Right cardiac atrium (tissue), 5 donors: ENCODE measurements around the gene GPHA2. TPM values are rescaled to one million over a fixed set of nuclear protein-coding genes. Genes with fewer than 3 reads are reported as not detected.
A peak's percentile ranks its signal among the peaks of the same experiment; 100 is the strongest.

ENCODE experiments used
- ATAC-seq, 2 donors: fragments of 200-7000 bp; cut with Tn5 transposase; one replicate each; pipeline versions ENCODE4 v1.8.0 to v1.9.1; 2020; ENCODE audit warnings: moderate library complexity in 2 of 2, mild to moderate bottlenecking in 1 of 2
- DNase-seq, 3 donors: peaks; one replicate each; pipeline ENCODE4 v3.0.0-alpha.2; 2020
- H3K27ac ChIP-seq: one replicate; pipeline ENCODE4 v1.5.1; 2013; ENCODE audit warnings: mild to moderate bottlenecking, low read length, control low read depth, moderate library complexity
- H3K27me3 ChIP-seq: one replicate; pipeline ENCODE4 v1.6.1; 2013; ENCODE audit not compliant: control insufficient read depth, insufficient read depth
- H3K4me1 ChIP-seq: one replicate; pipeline ENCODE4 v1.6.1; 2013; ENCODE audit warnings: low read length; ENCODE audit not compliant: control insufficient read depth, insufficient read depth
- H3K4me3 ChIP-seq: one replicate; pipeline ENCODE4 v1.5.1; 2013; ENCODE audit warnings: low read length, control low read depth
- H3K9me3 ChIP-seq: one replicate; pipeline ENCODE4 v1.6.1; 2013; ENCODE audit warnings: low read length; ENCODE audit not compliant: control insufficient read depth
- WGBS: extraction: QIAGEN DNeasy Blood & Tissue Kit; methylation state at CpG from one replicate; pipeline ENCODE4 v1.1.7; 2013; 5-methylcytosine and 5-hydroxymethylcytosine counted together
- intact Hi-C, 4 donors: fragments of 100-400 bp; cut with DNase I; formaldehyde crosslinking; loops; one replicate each; pipeline versions ENCODE4 v1.11.0 to v1.14.0; 2022 to 2023
- polyA plus RNA-seq: library from polyadenylated mRNA; stranded (reverse); fragments of 200-250 nt; gene quantifications from one replicate; pipeline ENCODE4 v1.2.3, GENCODE V29; 2013
- total RNA-seq, 4 donors: library from RNA; stranded (reverse); fragmentation: NEBNext Ultra II Directional; extraction: Animal tissue kit (Norgen Biotek cat#: 25700); gene quantifications; one replicate each; pipeline ENCODE4 v1.2.1, GENCODE V29; 2021
- donor health status: healthy with polysubstance abuse.
- donor health status: DM: no; HTN: yes; CAD: no.
- donor health status: DM: no; HTN: no; CAD: no.
- donor health status: DM: no; HTN: yes; CAD: no; lungs with severe emphysema.
- donor health status: DM: yes; HTN: yes; CAD: no.

The GPHA2 gene
- total and polyA plus RNA-seq, 5 donors: not detected

DNA sequence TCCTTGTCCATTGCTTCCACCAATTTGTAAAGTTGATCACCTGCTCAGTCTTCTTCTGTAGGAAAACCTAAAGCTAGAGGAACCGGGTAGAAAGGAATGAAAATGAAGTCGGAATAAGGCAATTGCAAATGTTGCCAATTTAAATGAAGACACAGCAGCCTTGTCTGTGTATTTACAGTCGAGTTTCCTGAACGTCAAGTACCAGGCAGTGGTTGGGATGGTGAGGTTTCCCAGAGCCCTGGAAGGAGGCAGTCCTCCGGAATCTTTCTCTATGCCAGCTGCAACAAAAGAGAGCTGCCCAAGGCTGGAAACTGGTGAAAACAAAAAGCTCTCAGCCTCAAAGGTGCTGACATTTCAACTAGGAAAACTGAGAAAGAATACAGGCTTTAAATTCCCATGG is 18.5 kb upstream of the GPHA2 start:
- Histone ChIP-seq H3K9me3 (no peaks in the 10 kb centered on the region), H3K4me3 (no peak overlapping the region), H3K27ac (no peak overlapping the region), H3K4me1 (no peaks in the 10 kb centered on the region), H3K27me3 (no peaks in the 10 kb centered on the region)
- ATAC-seq (no peak), DNase-seq (no peak)
- intact Hi-C loops: no loop called here
- WGBS: 47% methylated on average over 5 of the region's 5 CpGs

DNA sequence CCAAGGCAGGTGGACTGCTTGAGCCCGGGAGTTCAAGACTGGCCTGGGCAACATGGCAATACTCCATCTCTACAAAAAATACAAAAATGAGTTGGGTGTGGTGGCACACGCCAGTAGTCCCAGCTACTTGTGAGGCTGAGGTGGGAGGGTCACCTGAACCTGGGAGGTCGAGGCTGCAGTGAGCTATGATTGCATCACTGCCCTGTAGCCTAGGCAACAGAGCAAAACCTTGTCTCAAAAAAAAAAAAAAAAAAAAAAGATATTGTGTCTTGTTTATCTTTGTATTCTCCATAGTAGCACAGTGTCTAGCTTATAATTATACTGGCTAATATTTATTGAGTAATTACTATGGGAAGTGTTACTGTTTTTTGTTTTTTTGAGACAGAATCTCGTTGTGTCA is 15.8 kb upstream of the GPHA2 start:
- intact Hi-C loops: no loop called here
- H3K27me3 ChIP-seq: no peaks in the 10 kb centered on the region
- DNase-seq: no peak
- H3K4me3 ChIP-seq: no peak overlapping the region
- no peaks in the 10 kb centered on the region for H3K9me3 ChIP-seq
- no peak for ATAC-seq
- WGBS: 75% methylated on average over 4 of the region's 4 CpGs
- no peak overlapping the region for H3K27ac ChIP-seq
- H3K4me1 ChIP-seq: no peaks in the 10 kb centered on the region

DNA sequence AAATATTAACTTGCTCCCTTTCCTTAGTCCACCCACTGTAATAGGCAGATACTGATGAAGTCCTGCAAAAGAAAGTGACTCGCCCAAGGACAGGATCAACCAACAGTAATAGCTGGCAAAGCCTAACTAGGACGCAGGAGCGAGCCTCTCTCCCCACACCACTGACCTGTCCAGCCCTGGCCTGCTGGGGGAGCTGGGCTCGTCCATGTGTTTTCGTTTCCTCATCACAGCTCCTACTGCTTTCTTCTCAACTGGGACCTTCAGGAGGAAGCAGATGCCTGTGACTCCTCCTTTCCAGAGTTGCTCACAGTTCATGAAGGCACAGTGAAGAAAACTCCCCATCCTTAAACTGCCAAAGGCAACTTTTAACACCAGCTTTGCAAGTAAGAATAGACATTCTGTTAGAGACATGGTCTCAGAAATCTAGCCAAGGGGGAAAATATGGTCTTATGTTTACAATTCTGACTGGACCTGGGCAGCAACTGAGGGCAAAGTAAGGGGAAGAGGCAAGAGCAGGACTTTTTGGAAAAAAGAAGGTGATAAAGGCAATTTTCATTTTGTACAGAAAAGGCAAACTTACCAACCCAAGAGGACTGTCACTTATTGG is 11.6 kb upstream of the GPHA2 start:
- Histone ChIP-seq H3K27ac (no peak overlapping the region), H3K9me3 (no peaks in the 10 kb centered on the region), H3K4me3 (no peak overlapping the region), H3K27me3 (no peaks in the 10 kb centered on the region), H3K4me1 (no peaks in the 10 kb centered on the region)
- intact Hi-C loops: no loop called here
- DNase-seq: no peak
- ATAC-seq: peak; percentile 51 to 86
- WGBS: 40% methylated on average over 5 of the region's 5 CpGs

DNA sequence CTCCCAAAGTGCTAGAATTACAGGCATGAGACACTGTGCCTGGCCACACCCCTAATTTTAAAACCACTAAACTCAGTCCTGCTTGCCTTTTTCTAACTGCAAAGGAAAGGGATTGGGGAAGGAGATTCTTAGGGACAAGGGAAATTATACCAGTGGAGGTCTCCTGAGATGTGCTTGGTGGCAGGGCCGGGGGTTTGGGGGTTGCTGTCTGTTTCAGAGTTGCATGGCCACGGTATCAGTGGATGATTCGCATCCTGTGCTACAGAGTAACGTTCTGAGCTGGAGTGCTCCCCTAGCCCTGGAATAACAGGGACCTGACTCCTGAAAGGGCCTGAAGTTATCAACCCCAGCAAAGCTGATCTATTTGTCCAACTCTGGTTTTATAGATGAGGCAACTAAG is 846 bp upstream of the GPHA2 start:
- intact Hi-C loops: no loop called here
- Histone ChIP-seq H3K4me1 (no peaks in the 10 kb centered on the region), H3K27ac (no peak overlapping the region)

DNA sequence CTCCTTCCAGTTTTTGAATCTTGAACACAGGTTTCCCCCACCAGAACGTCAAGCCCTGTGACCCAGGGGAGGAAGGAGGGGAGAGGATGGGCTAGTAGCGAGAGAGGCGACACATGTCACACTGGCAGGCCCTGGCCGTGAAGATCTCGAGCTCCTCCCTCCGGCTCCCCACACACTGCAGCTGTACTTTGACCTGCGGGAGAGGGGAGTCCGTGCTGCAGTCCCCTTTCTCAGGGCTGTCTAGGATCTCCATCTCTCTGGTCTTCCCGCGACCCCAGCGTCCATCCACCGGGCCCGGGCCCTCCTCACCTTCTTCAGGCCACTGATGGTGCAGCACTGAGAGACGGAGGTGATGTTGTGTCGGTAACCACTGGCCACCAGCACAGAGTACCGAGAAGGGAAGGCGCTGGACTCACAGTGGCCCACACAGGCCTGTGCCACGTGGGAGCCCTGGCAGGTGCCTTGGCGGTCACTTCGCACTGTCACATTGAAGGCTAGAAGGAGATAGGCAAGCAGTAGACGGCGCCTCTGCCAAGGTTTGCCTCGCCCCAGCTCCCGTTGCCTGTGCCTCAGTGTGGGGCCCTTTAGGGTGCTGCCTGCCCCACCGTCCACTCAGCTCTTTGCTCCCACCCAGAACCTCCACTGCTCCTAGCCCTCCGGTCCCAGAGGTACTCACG is 873 bp downstream of the GPHA2 start:
- no peak for DNase-seq
- Histone ChIP-seq H3K4me3 (no peak overlapping the region), H3K9me3 (no peaks in the 10 kb centered on the region), H3K27ac (no peak overlapping the region), H3K4me1 (no peaks in the 10 kb centered on the region), H3K27me3 (no peaks in the 10 kb centered on the region)
- ATAC-seq: peak; percentile 17 to 27
- intact Hi-C loops: no loop called here
- WGBS: 78% methylated on average over 27 of the region's 27 CpGs

More for the DNA sequence above, 846 bp upstream of the GPHA2 start:
- 64% methylated on average over 4 of the region's 4 CpGs for WGBS
- ATAC-seq (no peak), DNase-seq (no peak)
- no peak overlapping the region for H3K4me3 ChIP-seq
- H3K27me3 ChIP-seq: no peaks in the 10 kb centered on the region
- H3K9me3 ChIP-seq: no peaks in the 10 kb centered on the region

DNA sequence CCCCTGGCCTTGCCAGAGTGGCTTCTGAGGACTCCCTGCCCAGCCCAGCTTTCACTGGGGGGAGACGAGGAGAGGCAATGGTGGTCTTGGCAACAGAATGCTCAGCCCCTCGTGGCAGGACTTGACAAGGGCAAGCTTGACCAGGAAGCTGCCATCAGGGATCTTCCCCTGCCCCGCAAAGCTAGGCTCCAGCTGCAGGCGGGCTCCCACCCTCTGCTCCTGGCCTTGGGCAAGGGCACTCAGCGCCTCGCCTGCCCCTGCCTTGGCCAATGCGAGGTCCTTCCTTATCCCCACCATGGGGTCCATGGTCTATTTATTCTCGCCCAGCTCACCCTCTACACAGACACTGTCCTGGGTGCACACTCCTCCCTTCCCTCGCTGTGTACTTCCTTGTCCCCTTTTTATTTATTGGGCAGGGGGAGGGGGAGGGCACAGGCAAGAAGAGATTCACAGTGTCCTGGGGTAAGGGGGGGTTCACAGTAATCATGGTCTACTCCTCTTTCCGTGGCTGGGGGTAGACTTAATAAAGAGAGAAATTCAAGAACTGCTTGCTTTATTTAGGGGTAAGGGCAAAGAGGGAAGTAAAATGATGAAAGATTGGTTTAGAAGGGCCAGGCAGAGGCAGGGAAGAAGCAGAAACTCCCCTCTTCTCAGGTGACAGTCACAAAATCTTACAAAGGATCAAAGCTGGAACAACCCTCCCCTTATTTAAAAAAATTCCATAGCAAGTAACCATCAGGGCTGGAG is 1.6 kb downstream of the GPHA2 start:
- Histone ChIP-seq H3K4me3 (no peak overlapping the region), H3K9me3 (no peaks in the 10 kb centered on the region), H3K4me1 (no peaks in the 10 kb centered on the region), H3K27me3 (no peaks in the 10 kb centered on the region), H3K27ac (no peak overlapping the region)
- intact Hi-C loops: no loop called here
- ATAC-seq (peak in 1 of 2 donors; percentile 10), DNase-seq (no peak)
- WGBS: 87% methylated on average over 10 of the region's 10 CpGs

DNA sequence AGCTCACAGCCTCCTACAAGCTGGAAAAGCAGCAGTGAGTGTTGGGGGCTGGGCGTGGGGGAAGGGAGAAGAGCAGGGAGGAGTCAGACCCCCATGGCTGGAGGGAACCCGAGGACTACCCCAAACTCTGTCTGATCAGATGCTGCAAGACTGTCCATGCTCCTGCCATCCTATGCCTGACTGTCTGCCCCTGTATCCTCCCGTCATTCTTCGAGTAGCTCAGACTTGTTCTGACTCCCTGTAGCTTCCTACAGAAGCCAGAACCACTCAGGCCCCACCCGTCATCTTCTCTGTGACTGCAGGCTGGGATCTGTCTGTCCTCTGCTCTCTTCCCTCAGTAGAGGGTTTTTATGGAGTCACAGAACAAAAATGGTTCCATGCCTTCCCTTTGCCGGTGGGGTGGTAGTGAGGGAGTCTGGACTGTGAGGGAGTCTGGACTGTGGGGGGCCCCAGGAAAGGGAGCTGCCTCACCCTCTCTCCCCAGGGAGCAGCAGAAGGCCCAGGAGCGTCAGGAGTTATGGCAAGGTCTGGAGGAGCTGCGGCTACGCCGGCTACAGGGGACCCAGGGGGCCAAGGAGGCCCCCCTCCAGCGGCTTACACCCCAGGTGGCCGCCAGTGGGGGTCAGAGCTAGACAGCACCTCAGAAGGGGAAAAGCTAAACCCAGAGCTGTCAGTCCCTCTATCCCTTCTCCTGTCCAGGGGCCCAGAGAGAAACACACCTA is 2.3 kb downstream of the GPHA2 start:
- Histone ChIP-seq H3K27me3 (no peaks in the 10 kb centered on the region), H3K27ac (no peak overlapping the region), H3K4me1 (no peaks in the 10 kb centered on the region), H3K9me3 (no peaks in the 10 kb centered on the region), H3K4me3 (no peak overlapping the region)
- WGBS: 85% methylated on average over 12 of the region's 12 CpGs
- ATAC-seq: no peak
- DNase-seq: no peak
- intact Hi-C loops: no loop called here

DNA sequence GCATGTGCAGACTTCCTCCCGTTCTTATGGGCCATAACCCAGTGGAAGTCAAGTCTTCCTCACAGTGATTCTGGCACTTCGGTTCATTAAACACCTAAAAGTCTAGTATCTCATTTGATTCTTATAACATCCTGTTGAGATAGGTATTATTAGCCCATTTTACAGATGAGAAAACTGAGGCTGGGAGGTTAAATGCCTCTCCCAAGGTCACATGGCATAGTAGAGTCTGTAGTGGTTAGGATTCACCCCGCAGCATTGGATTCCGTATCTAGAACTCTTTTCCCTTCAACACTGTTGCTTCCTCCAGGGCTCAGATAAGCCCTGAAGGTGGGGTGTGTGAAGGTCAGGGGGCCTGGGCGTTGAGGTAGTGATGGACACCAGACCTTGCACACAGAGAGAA is 3.4 kb downstream of the GPHA2 start:
- 87% methylated on average over 5 of the region's 5 CpGs for WGBS
- H3K27me3 ChIP-seq: no peaks in the 10 kb centered on the region
- no peak overlapping the region for H3K27ac ChIP-seq
- no peak overlapping the region for H3K4me3 ChIP-seq
- no peak for DNase-seq
- no peaks in the 10 kb centered on the region for H3K4me1 ChIP-seq
- H3K9me3 ChIP-seq: no peaks in the 10 kb centered on the region
- no peak for ATAC-seq
- intact Hi-C loops: no loop called here

DNA sequence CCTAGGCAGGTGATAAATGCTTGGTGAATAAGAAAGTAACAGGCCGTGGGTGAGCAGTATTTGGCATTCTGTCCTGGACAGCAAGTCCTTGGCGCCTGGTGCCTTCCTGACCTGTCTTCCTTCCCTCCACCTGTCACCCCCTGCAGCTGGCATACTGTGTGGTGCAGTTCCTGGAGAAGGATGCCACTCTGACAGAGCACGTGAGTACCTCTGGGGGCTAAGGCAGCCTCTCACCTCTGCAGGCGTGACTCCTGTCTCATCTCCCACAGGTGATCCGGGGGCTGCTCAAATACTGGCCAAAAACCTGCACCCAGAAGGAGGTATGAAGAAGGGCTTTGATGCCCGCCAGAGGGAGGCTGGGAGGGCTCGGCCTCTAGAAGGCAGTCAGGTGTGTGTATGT is 4.4 kb downstream of the GPHA2 start:
- H3K27ac ChIP-seq: no peak overlapping the region
- H3K9me3 ChIP-seq: no peaks in the 10 kb centered on the region
- no peak overlapping the region for H3K4me3 ChIP-seq
- DNase-seq (no peak), ATAC-seq (no peak)
- WGBS: 98% methylated on average over 7 of the region's 7 CpGs
- no peaks in the 10 kb centered on the region for H3K27me3 ChIP-seq
- intact Hi-C loops: no loop called here
- H3K4me1 ChIP-seq: no peaks in the 10 kb centered on the region

DNA sequence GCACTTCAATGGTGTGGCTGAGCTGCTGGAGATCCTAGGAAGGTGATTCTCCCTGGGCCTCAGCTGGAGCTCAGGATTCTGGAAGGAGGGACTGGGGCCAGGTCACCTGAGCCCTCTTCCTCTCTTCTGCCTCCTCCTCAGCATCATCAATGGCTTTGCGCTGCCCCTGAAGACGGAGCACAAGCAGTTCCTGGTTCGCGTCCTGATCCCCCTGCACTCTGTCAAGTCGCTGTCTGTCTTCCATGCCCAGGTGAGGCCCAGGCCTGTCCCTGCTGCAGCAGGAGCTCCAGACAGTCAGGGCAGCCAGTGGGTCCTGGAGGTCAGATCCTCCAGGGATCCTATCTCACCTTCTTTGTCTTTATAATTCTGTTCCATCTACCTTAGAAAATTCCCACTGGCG is 5.4 kb downstream of the GPHA2 start:
- no peaks in the 10 kb centered on the region for H3K27me3 ChIP-seq
- intact Hi-C loops: no loop called here
- WGBS: 98% methylated on average over 6 of the region's 6 CpGs

DNA sequence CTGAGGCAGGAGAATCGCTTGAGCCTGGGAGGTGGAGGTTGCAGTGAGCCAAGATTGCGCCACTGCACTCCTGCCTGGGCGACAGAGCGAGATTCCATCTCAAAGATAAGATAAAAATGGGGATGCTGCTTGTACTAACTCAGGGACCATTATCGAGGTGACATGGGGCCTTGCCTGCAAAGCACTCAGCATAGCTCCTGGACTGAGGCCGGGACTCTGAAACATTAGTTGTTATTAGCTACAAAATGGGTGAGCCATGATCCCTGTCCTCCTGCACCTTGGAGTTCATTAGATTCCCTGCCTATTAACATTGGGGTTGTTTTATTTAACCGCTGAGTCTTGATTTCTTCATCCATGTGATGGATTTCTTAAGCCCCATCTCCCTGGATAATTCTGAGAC is 6.1 kb downstream of the GPHA2 start:
- Histone ChIP-seq H3K4me3 (no peak overlapping the region), H3K27me3 (no peaks in the 10 kb centered on the region), H3K4me1 (no peaks in the 10 kb centered on the region), H3K9me3 (no peaks in the 10 kb centered on the region), H3K27ac (no peak overlapping the region)
- no peak for ATAC-seq
- 92% methylated on average over 7 of the region's 7 CpGs for WGBS
- no peak for DNase-seq
- intact Hi-C loops: loop anchor here in 1 of 4 donors (10.0 kb wide), 1 partner anchor 85 kb away; the partner anchor contains the start of gene ARL2

More for the DNA sequence above, 5.4 kb downstream of the GPHA2 start:
- no peak overlapping the region for H3K27ac ChIP-seq
- no peaks in the 10 kb centered on the region for H3K4me1 ChIP-seq
- ATAC-seq (no peak), DNase-seq (no peak)
- H3K9me3 ChIP-seq: no peaks in the 10 kb centered on the region
- H3K4me3 ChIP-seq: no peak overlapping the region
